OCI-LY3 (cell line): Measurements from ENCODE around the gene APOF.

Experiments
- EZH2phosphoT487 ChIP-seq: fragments of 200-600 bp; shearing (Covaris generic); IDR thresholded peaks from 2 replicates; pipeline ENCODE4 v1.6.1; 2018; ENCODE audit warnings: antibody characterized with exemption, mixed run types, low read depth
- TF ChIP-seq, protein P1 (sequence below): fragments of 200-600, 300-600 bp; sonication (generic); IDR thresholded peaks from 2 replicates; pipeline ENCODE4 v1.5.1; 2014; ENCODE audit warnings: antibody characterized with exemption, low read length, low read depth

DNA sequence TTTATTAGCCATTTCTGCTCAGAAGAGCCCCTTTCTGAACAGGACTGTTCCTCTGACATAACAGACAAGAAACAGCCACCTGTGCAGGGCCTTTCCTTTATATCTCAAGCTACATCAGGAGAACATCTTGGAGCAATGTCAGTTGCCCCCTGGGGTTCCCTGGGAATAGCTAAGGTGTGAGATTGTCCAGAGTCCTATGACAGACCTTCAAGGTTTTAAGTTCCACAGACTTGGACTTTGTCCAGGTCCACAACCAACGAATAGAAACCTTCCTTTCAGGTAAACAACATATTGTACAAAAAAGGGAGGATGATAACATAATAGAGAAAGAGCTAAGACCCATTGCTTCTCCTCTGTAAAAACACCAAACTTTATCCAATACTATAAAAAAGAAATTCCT, 21.0 kb downstream of the APOF start:
- TF ChIP-seq, protein P1, sequence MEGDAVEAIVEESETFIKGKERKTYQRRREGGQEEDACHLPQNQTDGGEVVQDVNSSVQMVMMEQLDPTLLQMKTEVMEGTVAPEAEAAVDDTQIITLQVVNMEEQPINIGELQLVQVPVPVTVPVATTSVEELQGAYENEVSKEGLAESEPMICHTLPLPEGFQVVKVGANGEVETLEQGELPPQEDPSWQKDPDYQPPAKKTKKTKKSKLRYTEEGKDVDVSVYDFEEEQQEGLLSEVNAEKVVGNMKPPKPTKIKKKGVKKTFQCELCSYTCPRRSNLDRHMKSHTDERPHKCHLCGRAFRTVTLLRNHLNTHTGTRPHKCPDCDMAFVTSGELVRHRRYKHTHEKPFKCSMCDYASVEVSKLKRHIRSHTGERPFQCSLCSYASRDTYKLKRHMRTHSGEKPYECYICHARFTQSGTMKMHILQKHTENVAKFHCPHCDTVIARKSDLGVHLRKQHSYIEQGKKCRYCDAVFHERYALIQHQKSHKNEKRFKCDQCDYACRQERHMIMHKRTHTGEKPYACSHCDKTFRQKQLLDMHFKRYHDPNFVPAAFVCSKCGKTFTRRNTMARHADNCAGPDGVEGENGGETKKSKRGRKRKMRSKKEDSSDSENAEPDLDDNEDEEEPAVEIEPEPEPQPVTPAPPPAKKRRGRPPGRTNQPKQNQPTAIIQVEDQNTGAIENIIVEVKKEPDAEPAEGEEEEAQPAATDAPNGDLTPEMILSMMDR = no peak
- no peak for TF ChIP-seq EZH2phosphoT487
